ENCODE measurements around the gene SMIM3.

SMIM3 gene

DNA sequence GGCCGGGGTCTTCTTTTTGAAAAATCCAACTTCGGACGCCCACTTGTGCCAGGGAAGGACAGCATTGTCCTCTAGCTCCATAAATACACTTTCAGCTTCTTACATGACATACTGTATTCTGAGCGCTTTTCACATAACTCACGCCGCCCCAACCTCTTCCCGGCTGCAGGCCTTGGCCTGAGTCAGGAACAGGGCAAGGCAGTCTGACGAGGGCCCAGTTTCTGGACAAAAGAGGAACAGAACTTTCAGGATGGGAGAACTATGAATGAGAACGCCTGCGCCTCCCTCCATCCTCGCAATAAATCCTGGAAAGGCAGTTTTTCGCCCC lies 20.4 kb upstream of the SMIM3 start:
- TF ChIP-seq POLR2A (IDR thresholded peaks at IDR 0.05; ENCODE audit: low read depth, low read length): peak; percentile 50; the same call in 1 of the 2 replicates
- DNase-seq (ENCODE audit: insufficient read length, low spot score): no peak
- FAIRE-seq: no peak

DNA sequence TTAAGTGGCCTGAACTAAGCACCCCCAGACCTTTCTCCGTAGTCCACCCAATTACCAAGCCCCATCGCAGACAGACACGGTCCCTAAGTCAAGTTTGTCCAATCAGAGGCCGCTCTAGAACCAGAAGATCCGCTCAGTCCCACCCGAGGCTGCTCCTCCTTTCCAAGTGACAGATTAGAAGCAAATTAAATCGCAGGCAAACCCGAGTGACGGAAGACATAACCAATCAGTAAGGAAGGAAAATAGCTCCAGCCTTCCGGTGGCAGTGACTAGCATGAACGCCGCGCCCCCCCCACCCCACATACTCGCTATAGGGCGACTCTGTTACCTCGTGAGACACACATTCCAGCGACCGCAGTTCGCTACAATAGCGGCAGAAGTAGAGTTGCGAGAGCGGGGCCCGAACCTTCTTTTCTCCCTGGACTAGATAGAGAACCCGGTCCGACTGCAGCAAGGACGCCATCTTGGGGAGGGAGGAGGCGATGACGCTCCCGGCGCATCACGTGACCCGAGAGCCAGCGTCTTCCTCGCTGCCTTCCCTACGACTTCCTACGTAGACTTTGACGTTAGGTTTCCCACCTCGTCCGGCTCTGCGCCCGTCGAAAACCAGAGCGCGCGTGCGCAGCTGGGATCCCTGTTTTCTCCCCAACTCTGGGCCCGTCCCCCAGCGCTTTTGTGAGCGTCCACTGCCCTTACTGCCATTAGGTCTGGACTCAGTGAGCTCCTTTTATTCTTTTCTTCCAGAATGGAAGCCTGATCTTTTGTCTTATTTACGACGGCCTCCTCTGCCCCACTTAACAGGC lies 19.8 kb upstream of the SMIM3 start, which contains the start of gene DCTN4:
DCTN4 (minus strand) TSS at position 487 of the 803 bp plus-strand sequence; CDS start at position 463, 24 bp downstream.
- peak; percentile 68 for TF ChIP-seq POLR2A (IDR thresholded peaks at IDR 0.05; ENCODE audit: low read depth, low read length)
- DNase-seq (ENCODE audit: insufficient read length, low spot score): peak; percentile 84
- peak; percentile 92 for FAIRE-seq

DNA sequence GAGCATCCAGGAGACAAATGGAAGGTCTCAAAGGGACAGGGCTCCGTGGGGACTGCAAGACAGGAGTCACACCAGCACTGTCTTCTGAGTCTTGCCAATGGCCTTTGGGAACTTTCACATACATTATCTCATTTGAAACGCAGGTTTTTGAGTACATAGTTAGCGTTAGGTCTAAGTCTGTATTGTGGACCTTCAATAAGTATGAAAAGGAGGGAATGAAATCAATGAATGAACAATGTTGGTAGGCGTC lies 19.3 kb upstream of the SMIM3 start:
- no peak for FAIRE-seq
- DNase-seq (ENCODE audit: insufficient read length, low spot score): no peak
- no peak for TF ChIP-seq POLR2A (IDR thresholded peaks at IDR 0.05; ENCODE audit: low read depth, low read length)

DNA sequence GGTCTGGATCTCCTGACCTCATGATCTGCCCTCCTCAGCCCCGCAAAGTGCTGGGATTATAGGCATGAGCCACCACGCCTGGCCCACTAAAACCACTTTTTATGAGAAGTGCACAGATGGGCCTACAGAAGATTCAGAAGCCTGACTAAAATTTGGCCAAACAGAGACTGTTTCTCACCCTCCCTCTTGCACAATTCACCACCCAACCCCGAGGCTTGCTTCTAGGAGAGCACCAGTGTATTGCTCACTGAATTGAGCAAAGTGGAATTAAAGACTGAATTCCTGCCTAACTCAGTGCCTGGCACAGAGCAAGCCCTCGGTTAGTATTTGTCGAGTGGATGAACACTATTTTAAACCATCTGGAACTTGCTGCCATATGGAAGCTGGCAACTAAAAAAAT lies 16.3 kb upstream of the SMIM3 start:
- TF ChIP-seq POLR2A (IDR thresholded peaks at IDR 0.05; ENCODE audit: low read depth, low read length): no peak
- FAIRE-seq (no peak), DNase-seq (ENCODE audit: insufficient read length, low spot score) (no peak)

DNA sequence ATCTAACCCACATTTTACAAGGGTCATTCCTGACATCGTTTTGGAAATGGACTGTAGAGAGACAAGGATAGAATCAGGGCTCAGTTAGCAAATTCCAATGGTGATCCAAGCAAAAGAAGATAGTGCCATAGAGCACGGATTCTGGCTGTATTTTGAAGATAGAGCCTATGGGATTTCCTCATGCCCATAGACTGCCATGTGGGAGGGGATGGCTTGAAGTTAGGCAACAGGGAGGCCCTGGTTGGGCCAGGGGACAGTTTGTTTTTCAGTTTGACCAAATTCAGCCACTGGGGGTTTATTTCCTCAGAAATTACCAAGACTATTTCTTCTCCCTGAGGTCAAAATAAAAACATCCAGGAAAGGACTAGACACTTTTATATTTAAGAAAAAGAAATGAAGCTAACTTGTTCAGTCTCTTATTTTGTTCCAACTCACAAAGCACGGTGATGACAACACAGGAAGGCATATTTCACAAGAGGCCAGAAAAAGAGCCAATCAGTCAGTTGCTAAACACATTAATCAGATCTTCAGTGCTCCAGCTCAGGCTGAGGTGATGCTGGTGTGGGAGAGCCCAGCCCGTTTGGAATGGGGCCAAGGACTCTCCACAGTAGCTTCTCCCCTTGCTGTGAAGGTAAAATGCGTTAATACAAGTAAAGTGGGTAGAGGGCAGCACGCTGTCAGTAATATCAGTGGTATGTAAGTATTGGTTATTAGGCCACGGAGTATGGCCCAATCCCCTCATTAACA lies 15.4 kb upstream of the SMIM3 start:
- DNase-seq (ENCODE audit: insufficient read length, low spot score): no peak
- no peak for TF ChIP-seq POLR2A (IDR thresholded peaks at IDR 0.05; ENCODE audit: low read depth, low read length)
- FAIRE-seq: peak; percentile 38

DNA sequence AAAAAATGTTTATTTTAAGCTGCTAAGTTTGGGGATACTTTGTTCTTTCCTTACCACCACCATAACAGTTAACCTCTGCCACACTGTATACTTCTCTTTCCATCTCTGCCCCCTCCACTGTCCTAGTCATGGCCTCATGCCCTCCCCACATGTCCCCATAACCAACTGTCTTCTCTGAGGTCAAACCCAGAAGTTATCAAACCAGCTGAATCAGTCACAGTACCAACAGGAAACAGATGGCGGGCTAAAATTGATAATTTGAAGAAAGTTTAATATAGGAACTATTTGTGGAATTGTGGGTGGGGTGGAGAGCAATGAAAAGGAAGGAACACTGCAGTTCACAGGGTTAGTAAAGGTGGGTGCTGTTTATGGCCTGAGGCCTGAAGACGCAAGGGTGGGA lies 14.0 kb upstream of the SMIM3 start:
- FAIRE-seq (no peak), DNase-seq (ENCODE audit: insufficient read length, low spot score) (no peak)
- no peak for TF ChIP-seq POLR2A (IDR thresholded peaks at IDR 0.05; ENCODE audit: low read depth, low read length)

DNA sequence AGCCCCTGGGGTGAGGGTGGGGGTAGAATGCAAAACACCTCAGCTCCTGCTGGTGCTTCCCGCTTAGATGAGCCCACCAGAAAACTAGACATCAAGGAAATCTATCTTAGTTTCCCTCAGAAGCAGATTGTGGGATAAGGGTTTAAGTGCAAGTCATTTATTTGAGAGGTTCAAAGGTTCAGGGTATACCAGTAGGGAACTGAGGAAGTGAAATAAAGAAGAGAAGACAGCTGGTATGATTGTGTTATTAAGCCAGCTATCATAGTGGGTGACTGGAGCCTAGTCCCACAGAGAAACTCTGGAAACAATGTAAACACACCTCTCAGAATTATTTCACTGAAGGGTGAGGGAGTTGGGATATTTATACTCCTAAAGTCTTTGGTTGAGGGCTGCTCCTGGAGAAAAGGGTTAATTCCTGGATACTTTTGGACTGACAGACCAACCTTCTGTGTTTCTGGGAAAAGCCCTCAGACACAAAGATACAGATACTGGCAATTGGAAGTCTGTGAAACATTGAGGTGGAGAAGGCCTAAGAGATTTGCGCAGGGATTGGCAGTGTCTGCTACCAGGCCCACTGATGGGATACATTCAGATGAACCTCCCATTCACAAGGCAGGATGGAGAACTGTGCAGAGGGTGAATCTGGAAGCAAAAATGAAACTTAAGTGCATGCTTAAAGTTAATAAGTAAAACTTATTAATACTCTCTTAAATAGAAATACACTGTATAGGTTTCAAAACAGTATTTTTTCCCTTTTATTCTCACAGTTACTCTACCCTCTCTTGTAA lies 13.4 kb upstream of the SMIM3 start:
- DNase-seq (ENCODE audit: insufficient read length, low spot score) (no peak), FAIRE-seq (no peak)
- no peak for TF ChIP-seq POLR2A (IDR thresholded peaks at IDR 0.05; ENCODE audit: low read depth, low read length)

DNA sequence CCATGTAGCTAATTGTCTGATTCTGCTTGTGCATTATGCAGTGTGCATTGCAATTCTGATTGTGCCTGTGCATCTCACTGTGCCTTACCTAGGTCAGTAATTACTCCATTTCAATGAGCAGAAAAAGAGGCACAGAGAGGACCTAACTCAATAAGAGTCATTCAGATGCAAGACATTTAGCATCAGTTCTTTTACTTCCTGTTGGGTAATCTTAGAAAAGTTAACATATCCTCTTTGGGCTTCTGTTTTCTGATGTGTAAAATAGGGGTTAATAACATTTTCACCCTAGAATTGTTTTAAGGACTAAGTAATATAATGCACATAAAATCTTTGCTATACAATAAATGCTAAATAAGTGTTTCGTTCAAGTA lies 12.8 kb upstream of the SMIM3 start:
- no peak for TF ChIP-seq POLR2A (IDR thresholded peaks at IDR 0.05; ENCODE audit: low read depth, low read length)
- DNase-seq (ENCODE audit: insufficient read length, low spot score): no peak
- no peak for FAIRE-seq

DNA sequence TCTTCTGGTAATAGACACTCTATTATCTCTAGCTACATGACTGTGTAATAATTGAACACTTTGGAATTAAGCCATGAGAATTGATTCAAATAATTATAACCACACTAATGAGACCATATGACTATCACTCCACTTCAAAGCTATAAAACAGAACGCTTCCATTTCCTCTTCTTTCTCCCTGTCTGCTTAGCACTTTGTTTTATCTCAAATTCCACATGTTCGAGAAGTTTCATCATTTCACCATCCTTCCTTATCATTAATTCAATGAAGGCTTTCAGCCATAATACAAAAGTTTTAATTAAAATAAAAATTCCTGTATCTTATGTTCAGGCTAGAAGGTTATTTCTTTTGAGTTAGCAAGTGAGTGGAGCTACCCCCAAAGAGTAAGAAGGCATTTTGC lies 12.3 kb upstream of the SMIM3 start:
- DNase-seq (ENCODE audit: insufficient read length, low spot score): no peak
- TF ChIP-seq POLR2A (IDR thresholded peaks at IDR 0.05; ENCODE audit: low read depth, low read length): no peak
- FAIRE-seq: no peak

DNA sequence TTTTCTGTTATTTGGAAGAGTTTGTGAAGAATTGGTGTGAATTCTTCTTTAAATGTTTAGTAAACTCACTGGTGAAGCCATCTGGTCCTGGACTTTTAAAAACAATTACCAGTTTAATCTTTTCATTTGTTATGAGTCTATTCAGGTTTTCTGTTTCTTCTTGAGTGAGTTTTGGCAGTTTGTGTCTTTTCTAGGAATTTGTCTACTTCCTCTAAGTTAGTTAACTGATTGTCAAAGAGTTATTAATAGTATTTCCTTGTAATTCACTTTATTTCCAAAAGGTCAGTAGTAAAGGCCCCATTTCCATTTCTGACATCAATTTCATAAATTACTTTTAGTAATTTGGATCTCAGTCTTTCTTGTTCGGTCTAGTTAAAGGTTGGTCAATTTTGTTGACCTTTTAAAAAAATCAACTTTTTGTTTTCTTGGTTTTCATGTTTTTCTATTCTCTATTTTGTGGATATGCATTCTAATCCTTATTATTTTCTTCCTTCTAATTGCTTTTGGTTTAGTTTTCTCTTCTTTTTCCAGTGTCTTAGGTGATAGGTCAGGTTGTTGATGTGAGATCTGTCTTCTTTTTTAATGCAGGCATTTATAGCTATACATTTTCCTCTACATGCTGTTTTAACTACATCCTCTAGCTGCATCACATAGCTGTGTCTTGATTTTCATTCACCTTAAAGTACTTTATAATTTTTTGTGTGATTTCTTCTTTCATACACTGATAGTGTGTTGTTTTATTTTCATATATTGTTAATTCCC lies 7.3 kb upstream of the SMIM3 start:
- DNase-seq (ENCODE audit: insufficient read length, low spot score): no peak
- no peak for FAIRE-seq
- no peak for TF ChIP-seq POLR2A (IDR thresholded peaks at IDR 0.05; ENCODE audit: low read depth, low read length)

DNA sequence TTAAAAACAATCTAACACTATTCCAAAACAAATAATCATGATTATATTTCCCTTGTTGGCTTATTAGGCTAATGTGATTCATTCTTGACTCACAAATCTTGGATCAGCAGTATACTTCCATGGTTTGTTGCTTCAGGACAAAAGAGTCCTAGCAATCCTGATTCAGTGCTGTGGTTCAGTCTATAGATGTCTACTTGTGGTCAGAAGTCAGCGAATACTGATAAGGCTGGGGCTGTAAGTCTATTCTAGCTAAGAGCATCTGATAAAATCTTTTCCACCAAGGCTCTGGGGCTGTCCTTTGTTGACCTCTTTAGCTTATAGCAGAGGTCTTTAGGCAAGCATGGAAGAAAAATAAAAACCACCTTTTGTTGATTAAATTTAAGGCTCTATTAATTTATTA lies 4.4 kb upstream of the SMIM3 start:
- DNase-seq (ENCODE audit: insufficient read length, low spot score): no peak
- peak; percentile 76 for FAIRE-seq
- no peak for TF ChIP-seq POLR2A (IDR thresholded peaks at IDR 0.05; ENCODE audit: low read depth, low read length)

DNA sequence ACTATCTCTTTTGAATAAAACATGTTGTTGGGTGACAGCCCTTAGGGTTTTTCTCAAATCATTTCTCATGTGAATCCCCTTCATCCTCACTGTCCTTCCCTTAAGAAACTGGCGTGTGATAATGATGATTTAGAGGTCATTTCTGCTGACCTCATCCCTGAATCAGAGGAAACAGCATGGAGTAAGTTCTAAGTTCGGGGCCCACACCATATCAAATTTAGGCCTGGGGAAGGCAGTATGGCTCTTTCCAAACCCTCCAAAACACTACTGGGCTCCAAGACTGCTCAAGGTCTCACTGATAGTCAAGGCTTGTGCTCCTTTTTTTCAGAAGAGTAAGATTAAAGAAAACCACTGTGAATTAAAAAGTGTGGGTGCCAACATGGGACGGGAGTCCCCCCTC lies 872 bp upstream of the SMIM3 start:
- FAIRE-seq: no peak
- no peak for TF ChIP-seq POLR2A (IDR thresholded peaks at IDR 0.05; ENCODE audit: low read depth, low read length)
- DNase-seq (ENCODE audit: insufficient read length, low spot score): no peak

DNA sequence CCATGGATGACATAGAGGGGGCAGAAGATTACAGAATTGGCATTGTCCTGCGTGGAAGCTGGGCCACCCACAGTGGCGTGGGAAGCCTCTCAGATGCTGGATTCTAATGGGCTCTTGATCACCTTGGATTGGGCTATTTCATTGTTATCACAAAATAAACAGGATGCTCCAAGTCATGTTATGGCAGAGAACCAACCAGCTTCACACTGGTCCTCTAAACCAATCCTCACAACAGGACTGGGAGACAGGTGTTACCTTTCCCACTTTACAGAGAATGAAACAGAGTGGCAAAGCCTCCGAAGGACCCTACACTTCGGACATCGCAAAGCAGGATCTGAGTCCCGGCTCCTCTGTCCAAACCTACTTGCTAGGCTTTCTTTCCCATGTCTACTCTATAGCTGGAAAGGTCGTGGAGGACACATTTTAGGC lies 455 bp upstream of the SMIM3 start:
- TF ChIP-seq POLR2A (IDR thresholded peaks at IDR 0.05; ENCODE audit: low read depth, low read length): no peak
- FAIRE-seq (no peak), DNase-seq (ENCODE audit: insufficient read length, low spot score) (no peak)
